ENCODE measurements around the gene NCKAP1. TPM values are rescaled to one million over a fixed set of nuclear protein-coding genes. Genes with fewer than 3 reads are reported as not detected.

Gene NCKAP1
- 100 to 1,000 TPM; 107 to 113 TPM for total RNA-seq

GRCh38 chr2:183038341-183039300, at the start of gene NCKAP1:
TSS of gene NCKAP1 (minus strand) at chr2:183038457. CDS start at chr2:183038099, 358 bp downstream.
- H3K27ac ChIP-seq = peak within 1 kb of the TSS; percentile 99 to 100
- H3K27me3 ChIP-seq = no peaks in the 10 kb centered on the region
- H3K9me3 ChIP-seq = no peaks in the 10 kb centered on the region
- peak; percentile 98 to 99 for TF ChIP-seq CTCF (IDR thresholded peaks at IDR 0.05)
- no peaks in the 10 kb centered on the region for H3K36me3 ChIP-seq
- H3K4me1 ChIP-seq = peaks cover 0 to 31% of the 10 kb centered on the region in 2 donors
- peak within 1 kb of the TSS; percentile 84 to 95 for H3K4me3 ChIP-seq
- peak; percentile 85 for DNase-seq (ENCODE audit: low spot score)

- Histone ChIP-seq H3K36me3 (no peaks in the 10 kb centered on the region), H3K27me3 (no peaks in the 10 kb centered on the region), H3K4me1 (peaks cover 0 to 10% of the 10 kb centered on the region in 2 donors), H3K9me3 (no peaks in the 10 kb centered on the region), H3K27ac (peak overlapping the region in 1 of 2 donors; percentile 39), H3K4me3 (no peak overlapping the region)
- no peak for DNase-seq (ENCODE audit: low spot score)
- no peak for TF ChIP-seq CTCF (IDR thresholded peaks at IDR 0.05)
These were observed 43.7 kb upstream of the NCKAP1 start for GRCh38 chr2:183081911-183082310.

- Histone ChIP-seq H3K27ac (peak overlapping the region; percentile 85 to 90), H3K36me3 (no peaks in the 10 kb centered on the region), H3K27me3 (no peaks in the 10 kb centered on the region), H3K9me3 (no peaks in the 10 kb centered on the region), H3K4me1 (peaks cover 0 to 10% of the 10 kb centered on the region in 2 donors), H3K4me3 (peak overlapping the region; percentile 61 to 66)
- TF ChIP-seq CTCF (IDR thresholded peaks at IDR 0.05) = no peak
- no peak for DNase-seq (ENCODE audit: low spot score)
These were observed 41.0 kb upstream of the NCKAP1 start for GRCh38 chr2:183079139-183079775.

GRCh38 chr2:183078464-183079138, 40.3 kb upstream of the NCKAP1 start, which contains the start of gene DUSP19:
TSS of gene DUSP19 (plus strand) at chr2:183078747. CDS start at chr2:183078934, 187 bp downstream.
- Histone ChIP-seq H3K4me3 (peak within 1 kb of the TSS; percentile 61 to 66), H3K36me3 (no peaks in the 10 kb centered on the region), H3K27ac (peak within 1 kb of the TSS; percentile 85 to 90), H3K9me3 (no peaks in the 10 kb centered on the region), H3K27me3 (no peaks in the 10 kb centered on the region), H3K4me1 (peaks cover 0 to 10% of the 10 kb centered on the region in 2 donors)
- peak; percentile 94 for DNase-seq (ENCODE audit: low spot score)
- no peak for TF ChIP-seq CTCF (IDR thresholded peaks at IDR 0.05)

GRCh38 chr2:183078163-183078463, 39.9 kb upstream of the NCKAP1 start:
- Histone ChIP-seq H3K36me3 (no peaks in the 10 kb centered on the region), H3K27me3 (no peaks in the 10 kb centered on the region), H3K4me3 (peak overlapping the region; percentile 61 to 66), H3K9me3 (no peaks in the 10 kb centered on the region), H3K4me1 (peaks cover 0 to 10% of the 10 kb centered on the region in 2 donors), H3K27ac (peak overlapping the region; percentile 85 to 90)
- no peak for DNase-seq (ENCODE audit: low spot score)
- no peak for TF ChIP-seq CTCF (IDR thresholded peaks at IDR 0.05)
